ENCODE results near the gene VAT1. TPM values are rescaled to one million over a fixed set of nuclear protein-coding genes. Genes with fewer than 3 reads are reported as not detected.
"Not testable (repeated sequence)": the region's sequence is repeated elsewhere in the genome, so short reads cannot be mapped to it uniquely, and the experiment has no call there.

VAT1 gene
- total RNA-seq, 4 donors from 2014 or later, result 209 to 329 (median 254) TPM

GRCh38 chr17:43006639-43007551, 15.3 kb downstream of the VAT1 start, which contains the start of gene IFI35:
IFI35 (plus strand) TSS chr17:43006784; CDS start chr17:43006948, 164 bp downstream.
- no peak for TF ChIP-seq CTCF (IDR thresholded peaks at IDR 0.05)
- TF ChIP-seq POLR2A (IDR thresholded peaks at IDR 0.05), result no peak
- peak within 1 kb of the TSS; percentile 13 for H3K4me3 ChIP-seq (ENCODE audit: low read depth, poor library complexity, severe bottlenecking)
- WGBS, 2 donors, result 22 to 27% methylated on average over 18 of the region's 18 CpGs
- DNase-seq (ENCODE audit: low spot score in 2 of 2), result peak; percentile 86 to 98
- intact Hi-C loops (cut with DNase I; ENCODE audit: low total_unique reads), result no loop called here

- DNase-seq (ENCODE audit: low spot score in 2 of 2), result no peak
- 68 to 70% methylated on average over 5 of the region's 5 CpGs for WGBS, 2 donors
- no peak overlapping the region for H3K4me3 ChIP-seq (ENCODE audit: low read depth, poor library complexity, severe bottlenecking)
- intact Hi-C loops (cut with DNase I; ENCODE audit: low total_unique reads), result no loop called here
- TF ChIP-seq CTCF (IDR thresholded peaks at IDR 0.05) (no peak), POLR2A (IDR thresholded peaks at IDR 0.05) (no peak)
Measured at GRCh38 chr17:43003542-43004172, 18.5 kb downstream of the VAT1 start.

GRCh38 chr17:43000894-43001293, 21.3 kb downstream of the VAT1 start:
- DNase-seq (ENCODE audit: low spot score in 2 of 2); H3K4me3 ChIP-seq (ENCODE audit: low read depth, poor library complexity, severe bottlenecking); intact Hi-C loops (cut with DNase I; ENCODE audit: low total_unique reads): not testable (repeated sequence)
- WGBS, 2 donors, result 94 to 95% methylated on average over 13 of the region's 13 CpGs

GRCh38 chr17:42999003-42999525, 23.1 kb downstream of the VAT1 start:
- TF ChIP-seq POLR2A (IDR thresholded peaks at IDR 0.05) (no peak), CTCF (IDR thresholded peaks at IDR 0.05) (no peak)
- no peak for DNase-seq (ENCODE audit: low spot score in 2 of 2)
- intact Hi-C loops (cut with DNase I; ENCODE audit: low total_unique reads), result loop anchor here (5.0 kb wide), 1 partner anchor 152 kb away; no protein-coding TSS in a partner anchor
- 11 to 15% methylated on average over 9 to 10 of the region's 10 CpGs for WGBS, 2 donors
- H3K4me3 ChIP-seq (ENCODE audit: low read depth, poor library complexity, severe bottlenecking), result peak overlapping the region; percentile 87

GRCh38 chr17:42997984-42998938, 23.9 kb downstream of the VAT1 start, which contains the start of gene RPL27:
RPL27 (plus strand) TSS chr17:42998419; CDS start chr17:42998751, 332 bp downstream.
- TF ChIP-seq CTCF (IDR thresholded peaks at IDR 0.05) (peak in 1 of 3 donors; percentile 93), POLR2A (IDR thresholded peaks at IDR 0.05) (no peak)
- peak; percentile 100 for DNase-seq (ENCODE audit: low spot score in 2 of 2)
- H3K4me3 ChIP-seq (ENCODE audit: low read depth, poor library complexity, severe bottlenecking), result peak within 1 kb of the TSS; percentile 87
- 0 to 1% methylated on average over 47 to 49 of the region's 49 CpGs for WGBS, 2 donors
- intact Hi-C loops (cut with DNase I; ENCODE audit: low total_unique reads), result loop anchor here (5.0 kb wide), 1 partner anchor 151 kb away; no protein-coding TSS in a partner anchor

Data from lower leg skin (tissue), 4 donors.